DND-41 (cell line): ENCODE results near the gene RERGL.

ENCODE experiments used
- ATAC-seq: fragments of 200-7000 bp; cut with Tn5 transposase; 3 replicates; pipeline ENCODE4 v1.9.1; 2021; ENCODE audit warnings: low read depth; ENCODE audit not compliant: insufficient read depth
- DNase-seq: peaks from one replicate; pipeline ENCODE4 v3.0.0-alpha.2; 2020
- H2AFZ ChIP-seq: 2 replicates; pipeline ENCODE4 v1.6.0; 2012; ENCODE audit warnings: low read depth, low read length
- H3K27ac ChIP-seq: 2 replicates; pipeline ENCODE4 v1.5.1; 2012; ENCODE audit warnings: low read length, inconsistent platforms
- H3K27me3 ChIP-seq: fragments of 200-600 bp; sonication (generic); 2 replicates; pipeline ENCODE4 v1.6.0; 2012; ENCODE audit warnings: low read length, mild to moderate bottlenecking, inconsistent platforms; ENCODE audit not compliant: insufficient read depth, poor library complexity
- H3K36me3 ChIP-seq: 2 replicates; pipeline ENCODE4 v1.5.1; 2012; ENCODE audit warnings: low read length, inconsistent platforms; ENCODE audit not compliant: insufficient read depth
- H3K4me1 ChIP-seq: 2 replicates; pipeline ENCODE4 v1.5.1; 2012; ENCODE audit warnings: mild to moderate bottlenecking, low read length; ENCODE audit not compliant: insufficient read depth
- H3K4me2 ChIP-seq: 2 replicates; pipeline ENCODE4 v1.6.0; 2012; ENCODE audit warnings: mild to moderate bottlenecking, moderate library complexity, low read length, inconsistent platforms; ENCODE audit not compliant: insufficient read depth
- H3K4me3 ChIP-seq, 2 experiments: fragments of 200-600 bp in 1 of 2; shearing (Covaris generic) in 1 of 2; 2 replicates each; pipeline ENCODE4 v1.5.1; 2012 to 2016; ENCODE audit warnings: inconsistent platforms in 2 of 2, low read length in 2 of 2, mild to moderate bottlenecking in 2 of 2, low read depth in 1 of 2, moderate library complexity in 1 of 2
- H3K79me2 ChIP-seq: 2 replicates; pipeline ENCODE4 v1.6.0; 2012; ENCODE audit warnings: low read length, inconsistent platforms; ENCODE audit not compliant: insufficient read depth
- H3K9ac ChIP-seq: 2 replicates; pipeline ENCODE4 v1.6.0; 2012; ENCODE audit warnings: low read depth, mild to moderate bottlenecking, inconsistent platforms, low read length, moderate library complexity
- H3K9me3 ChIP-seq: 2 replicates; pipeline ENCODE4 v1.5.1; 2012; ENCODE audit warnings: low read length, moderate library complexity, mild to moderate bottlenecking, inconsistent platforms; ENCODE audit not compliant: insufficient read depth, severe bottlenecking
- H4K20me1 ChIP-seq: 2 replicates; pipeline ENCODE4 v1.6.0; 2012; ENCODE audit warnings: low read length; ENCODE audit not compliant: insufficient read depth
- EZH2 ChIP-seq: IDR thresholded peaks from 3 replicates; pipeline ENCODE4 v1.6.1; 2012; ENCODE audit warnings: borderline replicate concordance, low read depth, mild to moderate bottlenecking, moderate library complexity, low read length, inconsistent platforms; ENCODE audit not compliant: severe bottlenecking
- TF ChIP-seq, protein P1 (sequence below): IDR thresholded peaks from 2 replicates; pipeline ENCODE4 v1.5.1; 2012; ENCODE audit warnings: borderline replicate concordance, low read length, moderate library complexity, mild to moderate bottlenecking; ENCODE audit not compliant: poor library complexity, severe bottlenecking; ENCODE audit errors: extremely low read depth

RERGL gene

DNA sequence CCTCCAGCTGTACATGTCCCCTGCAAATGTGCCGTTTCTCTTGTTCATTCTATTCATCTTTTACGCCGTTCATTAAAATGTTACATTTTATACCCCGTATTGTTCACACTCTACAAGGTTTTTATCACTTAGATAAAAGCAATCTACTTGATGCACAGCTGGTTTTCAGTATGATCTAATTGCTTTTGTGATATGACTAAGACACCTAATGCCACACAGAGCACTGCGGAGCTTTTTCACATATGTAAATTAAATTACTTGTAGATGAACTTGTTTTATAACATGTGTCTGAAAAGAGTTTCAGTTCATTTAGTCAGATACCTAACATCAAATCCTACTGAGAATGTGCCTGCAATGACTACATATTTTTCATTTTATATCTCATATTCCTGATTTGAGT is 40.9 kb upstream of the RERGL start:
- Histone ChIP-seq H3K4me3 (no peak overlapping the region), H3K9ac (no peak overlapping the region), H3K36me3 (no peaks in the 10 kb centered on the region), H3K9me3 (peaks cover 7% of the 10 kb centered on the region), H3K27me3 (no peaks in the 10 kb centered on the region), H3K79me2 (no peaks in the 10 kb centered on the region), H3K4me1 (no peaks in the 10 kb centered on the region), H2AFZ (no peak overlapping the region), H3K27ac (no peak overlapping the region), H4K20me1 (no peaks in the 10 kb centered on the region), H3K4me2 (no peak overlapping the region)
- TF ChIP-seq, protein P1, sequence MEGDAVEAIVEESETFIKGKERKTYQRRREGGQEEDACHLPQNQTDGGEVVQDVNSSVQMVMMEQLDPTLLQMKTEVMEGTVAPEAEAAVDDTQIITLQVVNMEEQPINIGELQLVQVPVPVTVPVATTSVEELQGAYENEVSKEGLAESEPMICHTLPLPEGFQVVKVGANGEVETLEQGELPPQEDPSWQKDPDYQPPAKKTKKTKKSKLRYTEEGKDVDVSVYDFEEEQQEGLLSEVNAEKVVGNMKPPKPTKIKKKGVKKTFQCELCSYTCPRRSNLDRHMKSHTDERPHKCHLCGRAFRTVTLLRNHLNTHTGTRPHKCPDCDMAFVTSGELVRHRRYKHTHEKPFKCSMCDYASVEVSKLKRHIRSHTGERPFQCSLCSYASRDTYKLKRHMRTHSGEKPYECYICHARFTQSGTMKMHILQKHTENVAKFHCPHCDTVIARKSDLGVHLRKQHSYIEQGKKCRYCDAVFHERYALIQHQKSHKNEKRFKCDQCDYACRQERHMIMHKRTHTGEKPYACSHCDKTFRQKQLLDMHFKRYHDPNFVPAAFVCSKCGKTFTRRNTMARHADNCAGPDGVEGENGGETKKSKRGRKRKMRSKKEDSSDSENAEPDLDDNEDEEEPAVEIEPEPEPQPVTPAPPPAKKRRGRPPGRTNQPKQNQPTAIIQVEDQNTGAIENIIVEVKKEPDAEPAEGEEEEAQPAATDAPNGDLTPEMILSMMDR, result no peak
- no peak for TF ChIP-seq EZH2
- no peak for DNase-seq
- ATAC-seq, result no peak

DNA sequence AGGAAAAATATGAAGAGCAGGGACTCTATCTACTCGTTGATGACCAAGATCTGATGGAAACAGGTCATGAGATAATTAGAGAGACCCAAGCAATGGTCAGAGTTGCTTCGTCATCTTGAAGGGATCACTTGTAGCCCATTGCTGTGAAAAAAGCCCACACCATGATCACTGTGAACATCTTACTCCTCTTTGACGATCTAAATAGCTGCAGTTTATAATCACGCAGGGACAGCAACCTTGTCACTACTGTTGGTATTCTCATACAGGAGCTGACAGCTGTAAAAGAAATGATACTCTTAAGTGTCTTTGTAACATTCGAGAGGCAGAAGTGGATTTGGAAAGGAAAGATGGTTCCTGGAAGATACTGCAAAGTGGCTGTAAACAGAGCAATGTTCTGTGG is 33.7 kb upstream of the RERGL start:
- DNase-seq, result no peak
- H3K9me3 ChIP-seq, result peaks cover 7% of the 10 kb centered on the region
- H4K20me1 ChIP-seq, result no peaks in the 10 kb centered on the region
- H3K4me2 ChIP-seq, result no peak overlapping the region
- H3K4me3 ChIP-seq, result no peak overlapping the region
- ATAC-seq, result no peak
- H3K27me3 ChIP-seq, result no peaks in the 10 kb centered on the region
- H3K79me2 ChIP-seq, result no peaks in the 10 kb centered on the region
- H3K36me3 ChIP-seq, result no peaks in the 10 kb centered on the region
- no peaks in the 10 kb centered on the region for H3K4me1 ChIP-seq
- no peak overlapping the region for H2AFZ ChIP-seq
- TF ChIP-seq, protein P1, result no peak
- TF ChIP-seq EZH2, result no peak
- H3K9ac ChIP-seq, result no peak overlapping the region
- no peak overlapping the region for H3K27ac ChIP-seq

DNA sequence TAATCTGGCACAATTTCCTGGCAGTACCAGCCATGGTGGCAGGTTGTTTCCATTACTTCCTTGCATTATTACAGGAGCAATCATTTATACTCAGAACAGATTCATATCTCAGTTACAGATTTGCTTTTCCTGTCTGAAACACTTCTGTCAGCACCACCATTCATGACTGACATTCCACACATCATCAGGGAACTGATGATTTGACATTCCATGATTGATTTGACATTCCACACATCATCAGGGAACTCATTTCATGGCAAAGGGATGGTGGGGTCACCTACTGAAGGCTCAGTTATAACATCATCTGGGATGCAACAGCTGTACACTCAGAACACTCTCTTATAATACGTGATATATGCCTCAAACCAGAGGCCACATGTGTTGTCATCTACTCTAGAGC is 30.9 kb upstream of the RERGL start:
- Histone ChIP-seq H3K9me3 (no peaks in the 10 kb centered on the region), H4K20me1 (no peaks in the 10 kb centered on the region), H3K36me3 (no peaks in the 10 kb centered on the region), H3K27ac (no peak overlapping the region), H3K4me1 (no peaks in the 10 kb centered on the region), H3K4me3 (no peak overlapping the region), H2AFZ (no peak overlapping the region), H3K27me3 (no peaks in the 10 kb centered on the region), H3K9ac (no peak overlapping the region), H3K4me2 (no peak overlapping the region), H3K79me2 (no peaks in the 10 kb centered on the region)
- DNase-seq (no peak), ATAC-seq (no peak)
- TF ChIP-seq EZH2, result no peak
- TF ChIP-seq, protein P1, result no peak

DNA sequence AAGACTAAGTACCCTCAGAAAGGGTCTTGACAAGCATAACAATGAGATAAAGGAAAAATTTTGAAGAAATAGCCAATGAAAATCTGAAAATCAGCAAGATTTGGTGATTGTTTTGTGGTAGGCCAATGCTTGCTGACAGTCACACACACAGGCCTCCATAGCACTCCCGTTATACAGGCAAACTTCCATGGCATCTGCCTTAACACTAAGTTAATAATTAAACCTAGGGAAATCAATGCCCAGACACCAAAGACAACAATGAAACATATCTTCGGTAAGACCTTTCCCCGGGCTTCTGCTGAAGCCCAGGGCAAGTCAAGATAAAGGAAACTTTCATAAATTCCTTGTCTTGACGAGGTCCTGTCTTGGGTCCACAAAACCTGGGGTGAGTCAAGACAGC is 18.6 kb upstream of the RERGL start:
- no peaks in the 10 kb centered on the region for H3K27me3 ChIP-seq
- TF ChIP-seq, protein P1, result no peak
- TF ChIP-seq EZH2, result no peak
- H2AFZ ChIP-seq, result no peak overlapping the region
- H3K36me3 ChIP-seq, result no peaks in the 10 kb centered on the region
- no peak overlapping the region for H3K4me3 ChIP-seq
- no peaks in the 10 kb centered on the region for H3K9me3 ChIP-seq
- H3K79me2 ChIP-seq, result no peaks in the 10 kb centered on the region
- H4K20me1 ChIP-seq, result no peaks in the 10 kb centered on the region
- H3K4me2 ChIP-seq, result no peak overlapping the region
- no peak for DNase-seq
- H3K27ac ChIP-seq, result no peak overlapping the region
- no peak overlapping the region for H3K9ac ChIP-seq
- no peak for ATAC-seq
- H3K4me1 ChIP-seq, result no peaks in the 10 kb centered on the region
